ENCODE data around the gene CA10.

- TF ChIP-seq POLR2A (IDR thresholded peaks at IDR 0.05) (no peak), CTCF (IDR thresholded peaks at IDR 0.05) (no peak)
These were observed 359.3 kb downstream of the CA10 start for GRCh38 chr17:51799240-51799639.
